ENCODE data around the gene OTUD7B.
A peak's percentile ranks its signal among the peaks of the same experiment; 100 is the strongest.

The OTUD7B gene

GRCh38 chr1:150003801-150004200, 6.7 kb downstream of the OTUD7B start:
- no peaks in the 10 kb centered on the region for H3K9me3 ChIP-seq (ENCODE audit: control insufficient read depth, low read length)
- H3K4me1 ChIP-seq (ENCODE audit: control insufficient read depth, insufficient read depth, low read length, poor library complexity, severe bottlenecking) = peaks cover 24% of the 10 kb centered on the region
- 91 to 100% methylated on average over 2 to 3 of the region's 3 CpGs for WGBS, 2 experiments (ENCODE audit: insufficient coverage in 2 of 2)
- no peak overlapping the region for H3K27ac ChIP-seq (ENCODE audit: low read depth, low read length, severe bottlenecking)
- peaks cover 52% of the 10 kb centered on the region for H3K36me3 ChIP-seq (ENCODE audit: control insufficient read depth, insufficient read depth, low read length)
- H3K4me3 ChIP-seq (ENCODE audit: extremely low read depth, insufficient read depth, low read length, poor library complexity, severe bottlenecking) = no peak overlapping the region

GRCh38 chr1:150002217-150002616, 8.3 kb downstream of the OTUD7B start:
- Histone ChIP-seq H3K36me3 (ENCODE audit: control insufficient read depth, insufficient read depth, low read length) (peaks cover 53% of the 10 kb centered on the region), H3K4me1 (ENCODE audit: control insufficient read depth, insufficient read depth, low read length, poor library complexity, severe bottlenecking) (peaks cover 22% of the 10 kb centered on the region), H3K27ac (ENCODE audit: low read depth, low read length, severe bottlenecking) (no peak overlapping the region), H3K9me3 (ENCODE audit: control insufficient read depth, low read length) (no peaks in the 10 kb centered on the region), H3K4me3 (ENCODE audit: extremely low read depth, insufficient read depth, low read length, poor library complexity, severe bottlenecking) (no peak overlapping the region)
- WGBS, 2 experiments (ENCODE audit: insufficient coverage in 2 of 2) = 100% methylated on average over 1 of the region's 2 CpGs; no CpG with 5 or more reads in 1 of the 2 experiments

GRCh38 chr1:150001415-150001814, 9.1 kb downstream of the OTUD7B start:
- H3K4me3 ChIP-seq (ENCODE audit: extremely low read depth, insufficient read depth, low read length, poor library complexity, severe bottlenecking) = no peak overlapping the region
- no CpG with 5 or more reads among the region's 1 CpG for WGBS, 2 experiments (ENCODE audit: insufficient coverage in 2 of 2)
- no peaks in the 10 kb centered on the region for H3K9me3 ChIP-seq (ENCODE audit: control insufficient read depth, low read length)
- H3K27ac ChIP-seq (ENCODE audit: low read depth, low read length, severe bottlenecking) = no peak overlapping the region
- H3K36me3 ChIP-seq (ENCODE audit: control insufficient read depth, insufficient read depth, low read length) = peaks cover 52% of the 10 kb centered on the region
- H3K4me1 ChIP-seq (ENCODE audit: control insufficient read depth, insufficient read depth, low read length, poor library complexity, severe bottlenecking) = peaks cover 26% of the 10 kb centered on the region

GRCh38 chr1:149997585-149998262, 12.8 kb downstream of the OTUD7B start:
- peaks cover 33% of the 10 kb centered on the region for H3K36me3 ChIP-seq (ENCODE audit: control insufficient read depth, insufficient read depth, low read length)
- no peaks in the 10 kb centered on the region for H3K9me3 ChIP-seq (ENCODE audit: control insufficient read depth, low read length)
- no peak overlapping the region for H3K4me3 ChIP-seq (ENCODE audit: extremely low read depth, insufficient read depth, low read length, poor library complexity, severe bottlenecking)
- H3K27ac ChIP-seq (ENCODE audit: low read depth, low read length, severe bottlenecking) = no peak overlapping the region
- WGBS, 2 experiments (ENCODE audit: insufficient coverage in 2 of 2) = 89 to 94% methylated on average over 3 to 4 of the region's 6 CpGs
- H3K4me1 ChIP-seq (ENCODE audit: control insufficient read depth, insufficient read depth, low read length, poor library complexity, severe bottlenecking) = peaks cover 35% of the 10 kb centered on the region

GRCh38 chr1:149995927-149996326, 14.6 kb downstream of the OTUD7B start:
- H3K4me1 ChIP-seq (ENCODE audit: control insufficient read depth, insufficient read depth, low read length, poor library complexity, severe bottlenecking) = peaks cover 25% of the 10 kb centered on the region
- peaks cover 35% of the 10 kb centered on the region for H3K36me3 ChIP-seq (ENCODE audit: control insufficient read depth, insufficient read depth, low read length)
- no peak overlapping the region for H3K4me3 ChIP-seq (ENCODE audit: extremely low read depth, insufficient read depth, low read length, poor library complexity, severe bottlenecking)
- no peaks in the 10 kb centered on the region for H3K9me3 ChIP-seq (ENCODE audit: control insufficient read depth, low read length)
- no peak overlapping the region for H3K27ac ChIP-seq (ENCODE audit: low read depth, low read length, severe bottlenecking)
- WGBS, 2 experiments (ENCODE audit: insufficient coverage in 2 of 2) = 52 to 100% methylated on average over 1 to 2 of the region's 2 CpGs

- H3K27ac ChIP-seq (ENCODE audit: low read depth, low read length, severe bottlenecking) = no peak overlapping the region
- peaks cover 27% of the 10 kb centered on the region for H3K36me3 ChIP-seq (ENCODE audit: control insufficient read depth, insufficient read depth, low read length)
Observed at GRCh38 chr1:149993764-149994163, 16.8 kb downstream of the OTUD7B start.

GRCh38 chr1:149993181-149993580, 17.3 kb downstream of the OTUD7B start:
- WGBS, 2 experiments (ENCODE audit: insufficient coverage in 2 of 2) = 100% methylated on average over 1 of the region's 1 CpG; no CpG with 5 or more reads in 1 of the 2 experiments
- H3K4me3 ChIP-seq (ENCODE audit: extremely low read depth, insufficient read depth, low read length, poor library complexity, severe bottlenecking) = no peak overlapping the region

More at GRCh38 chr1:149993764-149994163, 16.8 kb downstream of the OTUD7B start:
- no peaks in the 10 kb centered on the region for H3K9me3 ChIP-seq (ENCODE audit: control insufficient read depth, low read length)
- H3K4me1 ChIP-seq (ENCODE audit: control insufficient read depth, insufficient read depth, low read length, poor library complexity, severe bottlenecking) = peaks cover 25% of the 10 kb centered on the region
- no peak overlapping the region for H3K4me3 ChIP-seq (ENCODE audit: extremely low read depth, insufficient read depth, low read length, poor library complexity, severe bottlenecking)

GRCh38 chr1:149987297-149987595, 23.3 kb downstream of the OTUD7B start:
- H3K4me3 ChIP-seq (ENCODE audit: extremely low read depth, insufficient read depth, low read length, poor library complexity, severe bottlenecking) = no peak overlapping the region
- peaks cover 16% of the 10 kb centered on the region for H3K36me3 ChIP-seq (ENCODE audit: control insufficient read depth, insufficient read depth, low read length)
- peaks cover 27% of the 10 kb centered on the region for H3K4me1 ChIP-seq (ENCODE audit: control insufficient read depth, insufficient read depth, low read length, poor library complexity, severe bottlenecking)
- peak overlapping the region; percentile 63 for H3K27ac ChIP-seq (ENCODE audit: low read depth, low read length, severe bottlenecking)
- WGBS, 2 experiments (ENCODE audit: insufficient coverage in 2 of 2) = 100% methylated on average over 1 of the region's 1 CpG
- no peaks in the 10 kb centered on the region for H3K9me3 ChIP-seq (ENCODE audit: control insufficient read depth, low read length)

More at GRCh38 chr1:149993181-149993580, 17.3 kb downstream of the OTUD7B start:
- Histone ChIP-seq H3K4me1 (ENCODE audit: control insufficient read depth, insufficient read depth, low read length, poor library complexity, severe bottlenecking) (peaks cover 28% of the 10 kb centered on the region), H3K36me3 (ENCODE audit: control insufficient read depth, insufficient read depth, low read length) (peaks cover 26% of the 10 kb centered on the region), H3K27ac (ENCODE audit: low read depth, low read length, severe bottlenecking) (no peak overlapping the region), H3K9me3 (ENCODE audit: control insufficient read depth, low read length) (no peaks in the 10 kb centered on the region)

- 93% methylated on average over 2 to 3 of the region's 4 CpGs for WGBS, 2 experiments (ENCODE audit: insufficient coverage in 2 of 2)
- Histone ChIP-seq H3K27ac (ENCODE audit: low read depth, low read length, severe bottlenecking) (peak overlapping the region; percentile 63), H3K9me3 (ENCODE audit: control insufficient read depth, low read length) (no peaks in the 10 kb centered on the region), H3K4me3 (ENCODE audit: extremely low read depth, insufficient read depth, low read length, poor library complexity, severe bottlenecking) (no peak overlapping the region), H3K4me1 (ENCODE audit: control insufficient read depth, insufficient read depth, low read length, poor library complexity, severe bottlenecking) (peaks cover 27% of the 10 kb centered on the region), H3K36me3 (ENCODE audit: control insufficient read depth, insufficient read depth, low read length) (peaks cover 16% of the 10 kb centered on the region)
Observed at GRCh38 chr1:149986486-149987296, 23.8 kb downstream of the OTUD7B start.

- H3K36me3 ChIP-seq (ENCODE audit: control insufficient read depth, insufficient read depth, low read length) = peaks cover 37% of the 10 kb centered on the region
- H3K4me3 ChIP-seq (ENCODE audit: extremely low read depth, insufficient read depth, low read length, poor library complexity, severe bottlenecking) = no peak overlapping the region
- no peaks in the 10 kb centered on the region for H3K4me1 ChIP-seq (ENCODE audit: control insufficient read depth, insufficient read depth, low read length, poor library complexity, severe bottlenecking)
- 100% methylated on average over 3 of the region's 3 CpGs for WGBS, 2 experiments (ENCODE audit: insufficient coverage in 2 of 2)
- H3K27ac ChIP-seq (ENCODE audit: low read depth, low read length, severe bottlenecking) = no peak overlapping the region
- no peaks in the 10 kb centered on the region for H3K9me3 ChIP-seq (ENCODE audit: control insufficient read depth, low read length)
Observed at GRCh38 chr1:149979972-149980540, 30.5 kb downstream of the OTUD7B start.

Data from mesodermal cell (in vitro differentiated cells).